ENCODE results near the gene ERN1.

The ERN1 gene

DNA sequence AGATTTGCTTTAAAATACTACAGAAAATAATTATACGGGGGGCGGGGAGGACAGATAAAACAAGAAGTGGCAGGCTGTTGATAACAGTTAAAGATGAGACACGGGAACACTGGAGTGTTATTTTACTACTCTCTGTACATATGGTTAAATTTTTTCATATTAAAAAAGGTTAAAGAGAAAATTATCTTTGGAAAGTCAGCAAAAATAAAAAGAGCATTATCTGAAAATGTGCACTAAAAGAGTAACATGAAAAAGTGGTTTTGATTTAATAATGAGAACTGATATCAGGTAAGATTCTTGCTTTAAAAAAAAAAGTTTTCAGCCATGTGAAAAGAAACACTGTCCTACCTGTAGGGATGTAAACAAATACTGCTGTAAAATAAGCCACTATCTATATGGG, 46.9 kb downstream of the ERN1 start:
- DNase-seq = no peak

DNA sequence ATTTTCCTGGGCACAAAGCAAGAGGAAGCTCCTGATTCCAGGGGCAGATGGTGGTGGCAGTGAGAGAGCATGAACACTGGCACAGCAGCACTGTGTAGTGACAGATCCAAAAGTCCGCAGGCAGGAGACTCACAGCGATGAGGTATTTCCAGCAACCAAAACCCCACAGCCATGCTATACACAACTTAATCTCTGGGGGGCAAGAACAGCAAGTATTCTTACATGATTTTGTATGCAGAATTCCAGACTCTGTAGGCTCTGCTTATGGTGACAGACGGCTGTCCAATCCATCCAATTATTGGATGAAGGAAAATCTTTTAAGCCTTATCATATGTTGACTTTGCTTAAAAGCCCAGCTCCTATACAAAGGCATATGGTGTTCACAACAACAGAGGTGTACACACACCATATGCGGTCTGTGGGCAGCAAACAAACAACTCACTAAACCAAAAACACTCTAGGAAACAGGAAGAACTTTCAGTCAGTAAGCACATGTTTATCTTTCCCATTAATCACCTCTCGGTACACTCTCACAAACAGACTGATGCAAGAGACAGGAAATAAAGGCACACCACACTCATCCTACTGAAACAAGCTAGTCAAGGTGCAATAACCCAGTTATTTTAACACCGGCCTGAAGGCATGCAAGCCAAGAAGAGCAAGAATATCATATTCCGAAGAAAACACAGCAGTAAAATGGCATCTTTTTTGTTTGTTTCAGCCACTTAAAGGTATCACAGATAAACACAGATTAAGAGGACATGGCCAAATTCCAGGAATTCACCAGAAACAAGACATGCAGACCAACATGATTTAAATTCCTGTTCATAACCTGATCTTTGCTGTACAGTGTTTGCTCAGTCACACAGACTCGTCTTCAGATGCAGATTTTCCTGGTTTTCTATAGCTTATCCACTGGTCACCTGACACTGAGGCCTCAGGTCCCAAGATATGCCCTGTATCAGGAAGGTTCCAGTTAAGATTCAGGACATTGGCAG, 47.8 kb downstream of the ERN1 start:
- peak; percentile 85 for DNase-seq

DNA sequence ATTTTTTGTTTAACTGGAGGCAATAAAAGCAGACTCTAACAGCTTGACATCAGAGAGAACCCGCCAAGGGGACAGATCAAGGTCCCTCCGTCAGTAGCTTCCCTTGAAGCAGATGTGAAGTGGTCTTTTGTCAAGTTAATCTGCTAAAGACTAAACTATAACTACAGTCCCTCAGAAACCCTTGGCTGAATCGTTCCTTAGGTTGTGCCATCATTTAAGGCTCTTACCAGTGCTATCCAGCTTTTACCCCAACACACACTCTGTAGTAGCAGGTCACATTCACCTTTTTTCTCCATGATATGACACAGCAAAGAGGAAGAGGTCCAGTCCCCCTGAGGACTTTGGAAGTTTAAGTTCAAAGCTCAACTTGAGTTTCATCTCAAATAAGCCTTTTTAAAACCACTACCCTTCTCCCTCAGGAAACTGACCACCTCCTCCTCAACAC, 49.7 kb downstream of the ERN1 start:
- no peak for DNase-seq

DNA sequence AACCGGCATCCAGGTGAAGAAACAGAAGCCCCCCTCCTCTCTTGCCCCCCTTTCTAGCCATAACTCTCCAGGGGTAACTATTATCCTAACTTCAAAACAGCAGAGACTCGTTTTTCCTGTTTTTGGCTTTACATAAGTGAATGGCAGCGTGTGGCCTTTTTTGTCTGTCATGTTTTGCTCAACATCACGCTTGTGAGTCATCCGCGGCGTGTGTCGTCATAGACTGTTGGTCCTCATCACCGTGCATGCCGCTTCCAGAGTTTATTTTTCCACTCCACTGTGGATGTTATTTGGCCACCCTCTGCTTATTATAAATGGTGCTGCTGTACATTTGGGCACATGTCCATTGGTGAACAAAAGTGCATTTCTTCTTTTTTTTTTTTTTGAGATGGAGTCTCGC, 52.6 kb downstream of the ERN1 start:
- no peak for DNase-seq

DNA sequence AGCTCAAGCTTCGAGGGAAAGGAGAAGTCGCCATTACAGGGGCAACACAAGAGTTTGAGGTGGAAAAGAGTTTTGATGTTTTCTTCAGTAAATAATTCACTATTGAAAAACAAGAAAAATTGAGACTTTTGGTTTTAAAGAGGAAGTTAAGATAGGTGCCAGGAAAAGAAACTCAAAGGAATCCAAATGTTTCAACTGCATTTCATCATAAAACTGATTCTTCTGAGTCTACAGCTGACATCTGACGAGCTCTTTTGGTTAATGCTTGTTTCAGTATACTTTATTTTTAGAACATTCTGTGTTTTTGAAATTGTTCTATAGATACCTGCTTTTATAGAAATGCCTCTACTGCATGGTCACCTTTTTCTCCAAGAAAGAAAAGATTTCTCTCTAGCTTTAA, 54.0 kb downstream of the ERN1 start:
- no peak for DNase-seq

DNA sequence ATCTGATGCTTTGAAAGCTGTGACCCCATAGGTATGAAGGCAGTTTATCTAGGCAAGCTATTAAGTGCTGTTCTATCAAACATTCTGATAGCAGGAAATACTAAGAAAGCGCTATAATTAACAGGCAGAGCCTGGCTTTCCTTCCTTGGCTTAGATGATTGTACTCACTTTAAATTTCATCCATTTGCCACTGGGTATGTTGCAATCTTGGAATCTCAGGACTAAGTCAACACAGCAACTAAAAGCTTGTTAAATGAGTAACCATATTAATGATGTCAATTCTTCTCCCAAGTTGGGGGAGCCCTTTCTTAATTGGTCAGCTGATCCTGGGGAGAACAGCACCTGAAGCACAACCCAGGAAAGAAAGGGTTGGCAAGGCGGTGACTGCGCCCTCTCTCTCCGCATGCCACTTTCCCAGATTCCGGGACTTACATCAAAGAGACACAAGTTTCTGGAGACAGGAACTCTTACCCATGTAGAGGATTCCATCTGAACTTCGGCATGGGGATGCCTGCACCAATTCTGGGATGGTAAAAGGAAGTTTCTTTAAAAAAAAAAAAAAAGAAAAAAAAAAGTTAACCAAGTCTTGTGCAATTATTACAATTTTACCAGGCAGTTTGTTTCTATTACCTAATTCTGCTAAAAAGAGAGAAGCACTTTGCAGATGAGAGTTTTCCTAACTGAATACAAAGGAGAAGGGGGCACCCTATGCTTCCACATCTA, 55.1 kb downstream of the ERN1 start:
- no peak for DNase-seq

DNA sequence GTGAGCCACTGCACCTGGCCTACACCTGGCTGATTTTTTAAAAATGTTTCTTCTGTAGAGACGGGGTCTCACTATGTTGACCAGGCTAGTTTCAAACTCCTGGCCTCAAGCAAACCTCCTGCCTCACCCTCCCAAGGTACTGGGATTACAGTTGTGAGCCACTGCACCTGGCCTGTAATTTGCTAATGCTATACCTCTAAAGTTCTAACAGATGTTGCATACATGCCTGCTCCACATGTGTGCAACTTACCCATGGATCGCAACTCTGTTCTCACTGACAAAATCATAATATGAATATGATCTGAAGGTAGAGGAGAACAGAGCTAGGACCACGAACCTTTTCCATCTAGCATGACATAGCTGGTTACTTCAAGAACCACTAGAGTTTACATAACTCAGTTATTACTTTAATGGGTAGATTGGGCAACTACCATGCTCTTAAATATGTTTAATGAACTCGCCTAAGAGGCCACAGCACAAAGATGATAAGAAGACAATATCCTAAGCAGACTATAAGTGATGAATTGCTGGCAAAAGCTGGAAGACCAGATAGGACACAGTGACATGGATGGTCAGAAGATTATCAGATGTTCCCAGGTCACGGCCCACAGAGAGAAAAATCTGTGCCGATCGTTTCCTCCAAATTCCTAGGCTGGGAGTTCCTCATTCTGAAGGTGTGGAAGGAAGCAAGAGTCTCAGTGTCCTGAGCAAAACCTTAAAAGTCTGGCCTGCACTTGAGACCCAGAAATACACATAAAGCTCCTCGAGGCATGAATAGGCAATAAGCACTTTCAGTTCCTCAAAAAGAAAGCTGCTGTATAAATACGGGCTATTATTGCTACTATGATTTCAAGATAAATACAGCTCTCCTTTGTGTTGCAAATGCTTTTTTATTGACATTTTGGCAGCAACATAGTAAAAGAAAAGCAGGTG, 55.9 kb downstream of the ERN1 start:
- no peak for DNase-seq

DNA sequence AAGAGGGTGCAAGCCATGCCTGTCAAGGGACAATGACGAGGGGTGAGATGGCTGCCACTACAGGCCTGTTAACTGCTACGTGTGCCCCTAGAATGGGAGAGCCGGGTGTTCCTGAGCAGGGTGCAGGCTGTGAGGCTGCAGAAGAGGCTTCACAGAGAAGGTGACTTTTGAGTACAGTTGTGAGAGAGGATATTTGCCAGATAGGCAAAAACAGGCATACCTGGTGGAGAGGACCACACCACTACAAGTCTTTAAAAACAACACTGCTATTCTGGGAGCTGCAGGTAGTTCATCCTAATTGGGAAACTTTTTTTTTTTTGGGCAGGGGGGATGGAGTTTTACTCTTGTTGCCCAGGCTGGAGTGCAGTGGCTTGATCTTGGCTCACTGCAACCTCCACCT, 58.8 kb downstream of the ERN1 start:
- DNase-seq = no peak

DNA sequence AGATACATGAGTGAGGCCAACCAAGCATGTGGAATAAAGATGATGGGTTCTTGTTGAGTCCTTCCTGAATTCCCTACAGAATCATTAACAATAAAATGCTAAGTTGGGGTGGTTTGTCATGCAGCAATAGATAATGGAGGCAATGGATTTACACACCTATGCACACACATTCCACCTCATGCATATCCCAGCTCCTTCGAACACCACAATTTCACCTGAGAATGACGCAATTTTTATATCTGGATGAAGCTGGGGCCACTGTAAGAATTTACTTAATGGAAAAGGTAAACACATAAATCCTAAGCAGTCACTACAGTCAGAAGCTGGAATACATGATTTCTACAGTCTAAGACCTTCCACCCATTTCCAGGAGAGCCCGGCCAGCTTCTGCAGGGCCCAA, 59.7 kb downstream of the ERN1 start:
- DNase-seq = no peak

DNA sequence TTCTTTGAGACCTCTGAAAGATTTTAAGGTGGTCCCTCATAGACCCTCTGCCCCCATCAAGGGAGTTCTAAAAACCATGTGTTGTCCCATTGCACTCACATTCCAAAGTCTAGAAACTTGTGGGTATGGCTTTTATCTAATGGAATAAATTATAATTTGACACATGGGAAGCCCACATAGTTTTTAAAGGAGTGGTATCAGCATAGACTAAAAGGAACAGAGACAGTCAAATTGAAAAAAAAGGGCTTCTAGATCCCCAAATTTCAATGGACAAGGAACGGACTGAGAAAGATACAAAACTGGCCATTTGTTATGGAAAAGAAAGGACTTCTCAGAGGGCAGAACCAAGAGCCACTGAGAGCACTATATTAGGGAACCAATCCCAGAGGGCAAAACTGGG, 60.8 kb downstream of the ERN1 start:
- no peak for DNase-seq

DNA sequence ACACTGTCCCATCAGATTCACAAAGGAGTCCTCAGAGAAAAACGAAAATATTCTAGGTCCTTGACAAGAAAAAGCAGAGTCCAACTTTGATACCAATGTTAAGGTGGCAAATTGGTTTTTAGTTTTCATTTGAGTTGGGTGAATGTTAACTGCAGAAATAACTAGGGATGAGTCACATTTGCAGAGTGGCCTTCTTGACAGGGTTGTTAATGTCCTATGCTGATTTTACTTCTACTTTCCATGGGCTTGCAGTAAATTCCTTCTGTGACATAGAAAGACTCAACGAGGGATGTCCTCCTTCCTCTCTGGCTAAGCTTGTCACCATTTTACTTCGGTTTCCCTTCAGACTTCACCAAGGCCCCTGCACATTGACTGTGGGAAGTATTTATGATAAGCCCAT, 62.3 kb downstream of the ERN1 start:
- no peak for DNase-seq

DNA sequence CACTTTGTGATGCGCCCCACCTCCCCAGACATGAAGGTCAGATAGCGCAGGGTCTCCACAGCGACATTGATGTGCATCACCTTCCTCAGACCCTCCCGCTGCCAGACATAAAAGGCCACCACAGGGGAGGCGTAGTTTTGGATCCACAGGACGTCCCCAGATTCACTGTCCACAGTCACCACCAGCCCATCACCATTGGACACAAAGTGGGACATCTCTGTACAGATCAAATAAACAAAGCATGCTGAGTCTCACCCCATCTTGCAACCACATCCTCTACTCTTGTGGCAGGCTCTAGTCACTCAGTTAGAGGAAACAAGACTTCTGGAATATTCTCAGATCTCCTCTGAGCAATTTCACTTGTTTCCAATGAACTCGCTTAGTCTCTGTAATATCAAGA, 63.2 kb downstream of the ERN1 start:
- DNase-seq = peak; percentile 51

DNA sequence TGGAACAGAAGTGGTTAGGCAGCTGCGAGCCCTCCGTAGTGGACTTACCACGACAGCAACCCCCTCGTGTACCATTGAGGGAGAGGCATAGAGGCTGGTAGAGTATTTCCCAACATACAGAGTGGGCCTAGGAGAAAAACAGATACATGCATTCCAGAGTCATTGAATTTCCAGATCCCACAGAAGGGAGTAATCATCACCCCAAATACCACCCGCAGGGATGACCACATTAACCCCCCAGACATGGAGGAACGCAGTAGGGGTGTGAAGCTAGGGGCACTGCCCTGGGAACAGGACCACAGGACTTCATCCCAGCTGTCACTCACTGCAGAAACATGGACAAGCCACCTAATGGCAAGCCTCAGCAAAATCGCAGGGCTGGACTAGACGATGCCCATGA, 64.8 kb downstream of the ERN1 start:
- DNase-seq = no peak

DNA sequence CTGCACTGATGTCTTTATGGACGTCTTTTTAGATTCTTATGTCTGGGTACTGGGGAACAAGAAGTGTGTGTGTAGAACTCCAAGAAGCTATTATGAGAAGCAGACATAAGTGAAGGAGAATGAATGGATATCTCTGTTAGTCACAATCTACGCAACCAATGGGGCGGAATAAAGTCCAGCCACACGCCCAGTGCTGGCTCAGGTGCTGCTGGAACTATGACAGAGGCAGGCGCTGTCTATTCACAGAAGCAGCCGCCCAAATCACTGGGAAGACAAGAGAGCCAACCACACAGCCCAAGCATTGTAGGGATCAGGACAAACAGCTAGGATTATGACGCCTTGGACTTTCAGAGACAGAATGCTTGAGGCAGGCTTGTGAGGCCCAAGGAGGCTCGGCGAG, 65.6 kb downstream of the ERN1 start:
- DNase-seq = no peak

DNA sequence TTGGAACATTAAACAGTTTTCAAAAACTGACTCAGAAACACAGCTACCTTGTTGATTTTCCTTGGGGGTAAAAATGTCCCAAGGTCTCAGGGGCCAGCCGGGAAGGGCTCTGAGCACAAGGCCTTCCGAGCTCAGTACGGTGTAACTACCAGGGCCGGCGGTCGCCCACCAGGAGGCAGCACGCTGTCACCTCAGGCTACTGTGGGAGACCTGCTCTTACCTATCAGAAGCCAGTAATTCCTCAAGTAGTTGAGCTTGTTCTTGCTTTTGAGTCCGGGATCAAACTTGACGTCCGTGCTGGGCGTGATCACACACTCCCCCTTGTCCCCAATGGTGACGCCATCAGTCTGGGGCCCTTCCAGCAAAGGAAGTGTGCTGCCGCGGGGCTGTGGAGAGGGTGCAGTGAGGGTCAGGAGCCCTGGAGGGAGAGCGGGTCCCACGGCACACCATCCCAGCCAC, 66.1 kb downstream of the ERN1 start:
- DNase-seq = peak; percentile 53

DNA sequence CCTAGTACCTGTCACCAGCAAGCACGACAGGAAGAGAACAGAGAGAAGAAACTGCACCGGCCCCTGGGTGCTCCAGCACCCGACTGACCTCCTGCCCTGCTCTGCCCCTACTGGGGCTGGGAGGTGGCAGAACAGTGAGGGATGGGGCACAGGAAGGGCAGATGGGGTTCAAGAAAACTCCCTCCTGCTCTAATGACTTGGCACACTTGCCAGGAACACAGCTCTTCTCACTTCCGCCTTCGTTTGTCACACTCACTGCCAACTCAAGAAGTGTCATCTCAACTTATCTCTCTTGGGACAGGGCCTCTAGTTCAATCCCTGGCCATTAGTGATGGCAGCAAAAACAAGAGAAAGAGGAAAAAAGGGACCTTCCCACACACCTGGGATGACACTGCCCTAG, 66.9 kb downstream of the ERN1 start:
- DNase-seq = peak; percentile 41

DNA sequence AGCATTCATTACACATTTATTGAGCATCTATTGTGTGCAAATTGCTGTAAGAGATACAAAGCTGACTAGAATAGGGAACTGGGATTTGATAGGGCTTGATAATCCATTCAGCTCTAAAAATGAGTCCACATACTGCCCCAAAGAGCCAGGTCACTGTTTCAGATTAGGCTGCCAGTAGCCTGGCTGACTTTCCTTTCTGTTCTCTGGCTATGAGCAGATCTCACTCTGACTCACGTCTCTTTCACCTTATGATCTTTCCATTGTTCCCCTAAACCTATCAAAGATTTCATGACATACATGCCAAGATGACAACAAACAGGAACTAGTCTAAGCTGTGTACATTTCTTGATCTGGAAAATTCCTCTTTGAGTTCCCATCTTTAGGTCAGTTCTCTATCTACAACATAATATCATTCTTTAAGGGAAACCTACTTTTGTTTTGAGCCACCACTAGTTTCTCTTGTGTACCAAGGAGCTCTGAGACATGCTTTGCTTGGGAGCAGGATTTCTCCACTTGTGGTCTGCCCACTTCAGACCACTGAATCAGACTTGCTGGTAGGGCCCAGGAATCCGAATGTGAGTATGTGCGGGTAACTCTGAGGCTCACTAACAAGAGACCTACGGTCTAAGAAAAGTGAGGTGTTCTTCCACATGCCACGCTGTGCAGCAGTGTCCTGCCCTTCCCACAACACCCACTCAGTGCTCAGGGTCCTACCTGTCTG, 68.6 kb downstream of the ERN1 start:
- peak; percentile 78 for DNase-seq

DNA sequence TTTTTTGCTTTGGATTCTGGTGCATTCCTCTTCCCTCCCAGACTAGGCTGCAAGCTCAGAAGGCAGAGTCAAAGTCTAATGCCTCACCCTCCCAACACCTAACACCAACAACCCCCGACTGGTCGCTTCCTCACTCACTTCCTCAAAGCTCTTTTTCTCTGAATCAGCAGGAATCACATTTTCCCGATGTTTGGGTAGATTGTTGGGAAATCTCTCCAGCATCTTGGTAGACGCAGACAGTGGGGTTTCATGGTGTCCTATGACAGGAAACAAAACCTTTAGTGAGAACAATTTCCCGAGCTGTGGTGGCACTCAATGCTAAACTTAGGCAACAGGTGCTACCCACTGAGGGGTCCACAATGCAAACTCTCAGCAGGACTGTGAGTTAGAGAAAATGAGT, 69.6 kb downstream of the ERN1 start:
- DNase-seq = peak; percentile 34

DNA sequence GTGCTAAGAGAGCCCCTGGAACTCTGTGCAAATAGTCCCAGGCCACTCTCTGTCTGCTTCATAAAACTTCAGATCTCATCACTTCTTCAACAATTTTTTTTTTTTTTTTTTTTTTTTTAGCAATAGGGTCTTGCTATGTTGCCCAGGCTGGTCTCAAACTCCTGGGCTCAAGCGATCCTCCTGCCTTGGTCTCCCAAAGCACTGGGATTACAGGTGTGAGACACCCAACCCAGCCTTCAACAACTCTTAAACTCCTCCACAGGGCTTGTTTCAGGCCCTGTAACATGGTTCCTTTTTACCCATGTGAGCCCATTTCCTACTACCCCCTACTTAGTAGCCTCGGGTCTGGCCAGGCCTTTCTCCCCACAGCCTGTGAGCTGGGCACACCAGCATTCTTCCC, 70.2 kb downstream of the ERN1 start:
- DNase-seq = no peak

DNA sequence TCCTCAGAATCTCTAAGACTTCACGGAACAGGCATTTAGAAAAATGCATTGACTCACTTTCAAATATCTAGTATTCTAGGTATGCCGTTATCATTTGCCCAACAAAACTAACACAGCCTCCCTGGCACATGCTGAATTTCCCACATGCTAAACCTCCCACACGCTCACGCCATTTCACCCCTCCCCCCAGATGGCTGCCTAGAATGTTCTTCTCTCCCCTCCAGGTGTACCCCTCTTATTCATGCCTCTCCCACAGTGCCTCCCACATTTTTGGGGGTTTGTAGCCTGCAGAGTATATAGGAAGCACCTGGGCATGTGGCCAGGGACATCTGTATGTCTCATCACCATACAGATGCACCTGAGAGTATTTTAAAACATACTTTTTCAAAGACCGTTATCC, 71.3 kb downstream of the ERN1 start:
- DNase-seq = no peak

DNA sequence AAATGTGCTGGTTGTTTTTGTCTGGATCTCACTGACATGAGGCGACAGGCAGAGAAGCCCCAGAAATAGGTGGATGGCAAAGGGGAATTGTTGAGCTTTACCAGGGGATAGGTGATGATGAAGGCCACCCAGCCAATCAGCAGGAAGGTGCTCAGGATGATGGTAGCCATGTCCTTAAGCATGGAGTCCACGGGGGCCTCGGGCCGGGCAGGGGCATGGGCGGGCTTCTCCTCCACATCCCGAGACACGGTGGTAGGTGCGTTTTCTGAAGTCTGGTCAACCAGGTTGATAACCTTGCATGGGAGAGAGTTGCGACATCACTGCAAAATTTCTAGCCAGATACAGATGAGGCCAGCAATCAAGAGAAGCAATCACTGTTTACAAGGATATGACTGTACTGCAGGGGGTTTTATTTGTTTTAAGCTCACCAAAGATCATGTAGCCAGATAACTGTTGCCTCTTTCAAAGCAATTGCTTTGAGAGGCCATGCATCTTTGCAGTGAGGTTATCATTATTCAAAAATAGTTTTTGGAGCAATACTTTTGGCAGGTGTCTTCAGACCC, 72.2 kb downstream of the ERN1 start:
- no peak for DNase-seq

Measured in activated CD4-positive, alpha-beta T cell treated with anti-CD3 and anti-CD28 coated beads, Interleukin-2, Interleukin-6, amounts not matched to agents 100 ng/mL and 50 ng/mL, durations not matched to agents 16 hours and 8 hours (primary cell).